ENCODE data around the gene BATF2.

The BATF2 gene

DNA sequence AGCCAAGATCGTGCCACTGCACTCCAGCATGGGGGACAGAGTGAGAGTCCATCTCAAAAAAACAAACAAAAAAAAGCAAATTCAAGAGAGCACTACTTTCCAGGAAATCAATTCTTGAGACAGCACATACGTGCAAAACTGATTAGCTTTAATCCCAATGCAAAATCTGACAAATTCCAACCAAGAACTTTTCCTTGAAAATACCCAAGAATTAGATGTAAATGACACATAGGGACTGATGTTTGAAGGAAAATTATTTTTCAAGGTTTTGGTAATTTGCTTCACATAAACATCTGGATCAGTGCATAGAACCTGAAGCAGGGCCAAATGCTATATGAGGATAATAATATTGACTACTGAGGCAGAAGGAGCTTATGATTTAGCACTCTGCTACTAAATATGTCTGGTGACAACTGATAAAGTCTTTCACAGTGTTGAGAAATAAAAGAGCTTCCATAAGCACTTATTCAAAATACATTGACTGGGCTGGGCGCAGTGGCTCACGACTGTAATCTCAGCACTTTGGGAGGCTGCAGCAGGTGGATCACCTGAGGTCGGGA, 33.6 kb downstream of the BATF2 start:
- no peak for DNase-seq (ENCODE audit: low spot score)

DNA sequence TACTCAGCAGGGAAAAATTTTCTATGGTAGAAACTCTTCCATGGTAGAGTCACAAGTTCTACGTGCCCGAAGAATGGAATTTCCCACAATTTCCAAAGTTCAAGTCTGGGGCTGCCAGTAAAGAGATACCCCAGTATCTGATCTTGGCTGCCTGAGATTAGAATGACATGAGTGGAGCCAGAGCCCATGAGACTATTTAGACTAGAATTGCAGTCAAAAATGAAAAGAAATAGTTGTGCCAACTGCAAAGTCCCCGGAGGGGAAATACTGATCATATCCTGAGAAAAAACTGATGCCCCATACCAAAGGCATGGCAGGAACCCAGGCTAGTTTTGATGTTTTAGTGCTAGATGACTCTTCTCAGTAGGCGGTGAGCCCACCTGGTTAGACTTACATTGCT, 36.1 kb downstream of the BATF2 start:
- DNase-seq (ENCODE audit: low spot score): no peak

DNA sequence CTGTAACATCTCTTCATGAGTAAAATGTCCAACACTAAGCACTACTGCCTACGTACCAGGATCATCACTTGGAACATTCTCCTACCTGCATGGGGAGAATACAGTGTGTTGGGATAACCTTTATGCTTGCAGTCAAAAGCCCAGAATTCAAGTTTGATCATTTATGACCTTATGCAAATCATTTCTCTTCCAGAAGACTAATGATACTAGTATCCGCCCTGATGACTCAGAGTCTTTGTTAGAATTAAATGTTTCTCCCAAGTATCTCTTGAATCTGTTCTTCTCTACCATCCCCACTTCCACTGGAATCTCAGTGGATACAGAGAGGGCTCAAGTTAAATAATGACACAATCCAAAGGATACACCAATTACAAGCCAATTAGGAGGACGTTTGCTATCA, 37.3 kb downstream of the BATF2 start:
- DNase-seq (ENCODE audit: low spot score): no peak

DNA sequence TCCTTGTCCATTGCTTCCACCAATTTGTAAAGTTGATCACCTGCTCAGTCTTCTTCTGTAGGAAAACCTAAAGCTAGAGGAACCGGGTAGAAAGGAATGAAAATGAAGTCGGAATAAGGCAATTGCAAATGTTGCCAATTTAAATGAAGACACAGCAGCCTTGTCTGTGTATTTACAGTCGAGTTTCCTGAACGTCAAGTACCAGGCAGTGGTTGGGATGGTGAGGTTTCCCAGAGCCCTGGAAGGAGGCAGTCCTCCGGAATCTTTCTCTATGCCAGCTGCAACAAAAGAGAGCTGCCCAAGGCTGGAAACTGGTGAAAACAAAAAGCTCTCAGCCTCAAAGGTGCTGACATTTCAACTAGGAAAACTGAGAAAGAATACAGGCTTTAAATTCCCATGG, 42.6 kb downstream of the BATF2 start:
- no peak for DNase-seq (ENCODE audit: low spot score)

DNA sequence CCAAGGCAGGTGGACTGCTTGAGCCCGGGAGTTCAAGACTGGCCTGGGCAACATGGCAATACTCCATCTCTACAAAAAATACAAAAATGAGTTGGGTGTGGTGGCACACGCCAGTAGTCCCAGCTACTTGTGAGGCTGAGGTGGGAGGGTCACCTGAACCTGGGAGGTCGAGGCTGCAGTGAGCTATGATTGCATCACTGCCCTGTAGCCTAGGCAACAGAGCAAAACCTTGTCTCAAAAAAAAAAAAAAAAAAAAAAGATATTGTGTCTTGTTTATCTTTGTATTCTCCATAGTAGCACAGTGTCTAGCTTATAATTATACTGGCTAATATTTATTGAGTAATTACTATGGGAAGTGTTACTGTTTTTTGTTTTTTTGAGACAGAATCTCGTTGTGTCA, 45.2 kb downstream of the BATF2 start:
- DNase-seq (ENCODE audit: low spot score): no peak

DNA sequence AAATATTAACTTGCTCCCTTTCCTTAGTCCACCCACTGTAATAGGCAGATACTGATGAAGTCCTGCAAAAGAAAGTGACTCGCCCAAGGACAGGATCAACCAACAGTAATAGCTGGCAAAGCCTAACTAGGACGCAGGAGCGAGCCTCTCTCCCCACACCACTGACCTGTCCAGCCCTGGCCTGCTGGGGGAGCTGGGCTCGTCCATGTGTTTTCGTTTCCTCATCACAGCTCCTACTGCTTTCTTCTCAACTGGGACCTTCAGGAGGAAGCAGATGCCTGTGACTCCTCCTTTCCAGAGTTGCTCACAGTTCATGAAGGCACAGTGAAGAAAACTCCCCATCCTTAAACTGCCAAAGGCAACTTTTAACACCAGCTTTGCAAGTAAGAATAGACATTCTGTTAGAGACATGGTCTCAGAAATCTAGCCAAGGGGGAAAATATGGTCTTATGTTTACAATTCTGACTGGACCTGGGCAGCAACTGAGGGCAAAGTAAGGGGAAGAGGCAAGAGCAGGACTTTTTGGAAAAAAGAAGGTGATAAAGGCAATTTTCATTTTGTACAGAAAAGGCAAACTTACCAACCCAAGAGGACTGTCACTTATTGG, 49.5 kb downstream of the BATF2 start:
- DNase-seq (ENCODE audit: low spot score): peak; percentile 20
